Duodenal mucosa (tissue), 2 donors: ENCODE measurements around the gene HOXB2.
A peak's percentile ranks its signal among the peaks of the same experiment; 100 is the strongest.

Source experiments
- H3K27ac ChIP-seq: one replicate; pipeline ENCODE4 v1.7.0; 2013; ENCODE audit warnings: low read depth, low read length
- H3K27me3 ChIP-seq, 2 donors: one replicate each; pipeline ENCODE4 v1.7.0; 2013; ENCODE audit warnings: low read length in 2 of 2, control low read depth in 1 of 2; ENCODE audit not compliant: insufficient read depth in 2 of 2, control insufficient read depth in 1 of 2
- H3K36me3 ChIP-seq, 2 donors: one replicate each; pipeline ENCODE4 v1.7.0; 2013; ENCODE audit warnings: low read length in 2 of 2, control low read depth in 1 of 2; ENCODE audit not compliant: insufficient read depth in 2 of 2, control insufficient read depth in 1 of 2
- H3K4me1 ChIP-seq, 2 donors: one replicate each; pipeline ENCODE4 v1.7.0; 2013; ENCODE audit warnings: low read length in 2 of 2, control low read depth in 1 of 2; ENCODE audit not compliant: insufficient read depth in 2 of 2, control insufficient read depth in 1 of 2
- H3K4me3 ChIP-seq, 2 donors: one replicate each; pipeline ENCODE4 v1.7.0; 2013; ENCODE audit warnings: low read length in 2 of 2, low read depth in 1 of 2
- H3K9ac ChIP-seq, 2 donors: one replicate each; pipeline ENCODE4 v1.7.0; 2013; ENCODE audit warnings: low read length in 2 of 2, low read depth in 1 of 2
- H3K9me3 ChIP-seq, 2 donors: one replicate each; pipeline ENCODE4 v1.7.0; 2013; ENCODE audit warnings: low read length in 2 of 2, control low read depth in 1 of 2; ENCODE audit not compliant: control insufficient read depth in 1 of 2

HOXB2 gene

DNA sequence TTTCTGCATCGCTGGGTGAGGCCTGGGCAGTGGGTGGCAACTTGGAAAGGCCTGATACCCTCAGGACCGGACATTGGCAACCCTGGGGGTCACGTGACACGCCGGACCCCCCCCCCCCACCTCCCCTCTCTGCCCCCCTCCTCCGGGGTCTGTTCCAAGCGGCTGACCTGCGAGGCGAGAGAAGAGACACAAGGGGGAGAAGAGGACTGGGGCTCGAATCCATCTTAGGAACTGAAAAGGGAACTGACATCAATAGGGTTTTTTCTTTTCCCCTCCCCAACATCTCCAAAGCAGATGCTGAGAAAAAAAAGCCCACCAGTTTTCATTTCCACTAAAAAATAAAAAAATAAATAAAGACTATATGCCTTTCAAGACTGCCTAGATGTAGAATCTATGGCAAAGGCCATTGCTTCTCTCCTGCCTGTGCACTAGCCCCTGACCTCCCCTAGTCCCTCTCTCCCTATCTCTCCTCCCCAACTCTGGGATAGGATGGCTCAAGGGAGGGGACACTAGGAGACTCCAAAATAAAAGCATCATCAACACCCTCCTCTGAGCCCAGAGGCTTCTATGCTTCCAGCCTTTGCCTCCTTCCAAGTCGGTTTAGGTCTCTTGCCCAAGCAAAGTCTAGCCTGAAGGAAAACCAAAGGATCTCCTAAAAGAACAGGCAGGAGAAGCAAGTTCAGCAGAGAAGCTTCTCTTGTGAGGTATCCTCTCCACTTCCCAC, 7.7 kb upstream of the HOXB2 start:
- Histone ChIP-seq H3K36me3 (no peaks in the 10 kb centered on the region), H3K4me3 (peak overlapping the region in 1 of 2 donors; percentile 43), H3K9me3 (no peaks in the 10 kb centered on the region), H3K9ac (no peak overlapping the region), H3K27me3 (peaks cover 37 to 63% of the 10 kb centered on the region in 2 donors), H3K4me1 (peaks cover 12 to 13% of the 10 kb centered on the region in 2 donors), H3K27ac (peak overlapping the region; percentile 55)

GRCh38 chr17:48551596-48552465, 6.9 kb upstream of the HOXB2 start:
- Histone ChIP-seq H3K4me3 (no peak overlapping the region), H3K27ac (peak overlapping the region; percentile 55), H3K9ac (no peak overlapping the region), H3K27me3 (peaks cover 30 to 57% of the 10 kb centered on the region in 2 donors), H3K36me3 (no peaks in the 10 kb centered on the region), H3K4me1 (peaks cover 4 to 7% of the 10 kb centered on the region in 2 donors), H3K9me3 (no peaks in the 10 kb centered on the region)

DNA sequence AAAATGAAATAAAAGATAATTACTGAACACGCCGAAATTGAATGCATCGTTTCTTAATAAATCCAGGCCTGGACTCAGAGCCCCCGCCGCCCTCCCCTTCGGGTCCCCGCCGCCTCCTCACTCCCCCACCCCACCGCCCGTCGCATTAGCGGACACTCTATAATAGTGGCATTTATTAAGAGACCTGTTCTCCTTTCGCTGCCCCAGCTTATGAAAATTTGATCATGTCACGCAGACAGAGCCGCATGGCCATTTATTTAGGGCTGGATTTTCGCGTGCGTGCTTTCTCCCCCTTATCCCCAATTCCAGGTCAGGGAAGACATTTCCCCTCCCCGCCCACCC, 6.3 kb upstream of the HOXB2 start:
- H3K27me3 ChIP-seq = peaks cover 32 to 61% of the 10 kb centered on the region in 2 donors
- H3K4me3 ChIP-seq = no peak overlapping the region
- peaks cover 4 to 6% of the 10 kb centered on the region in 2 donors for H3K4me1 ChIP-seq
- no peaks in the 10 kb centered on the region for H3K36me3 ChIP-seq
- no peaks in the 10 kb centered on the region for H3K9me3 ChIP-seq
- H3K27ac ChIP-seq = no peak overlapping the region
- H3K9ac ChIP-seq = no peak overlapping the region

GRCh38 chr17:48550502-48551213, 5.7 kb upstream of the HOXB2 start:
- Histone ChIP-seq H3K36me3 (no peaks in the 10 kb centered on the region), H3K9ac (no peak overlapping the region), H3K4me1 (peaks cover 0 to 6% of the 10 kb centered on the region in 2 donors), H3K27me3 (peaks cover 30 to 61% of the 10 kb centered on the region in 2 donors), H3K27ac (peak overlapping the region; percentile 67), H3K9me3 (no peaks in the 10 kb centered on the region), H3K4me3 (no peak overlapping the region)

GRCh38 chr17:48549914-48550501, 5.1 kb upstream of the HOXB2 start:
- Histone ChIP-seq H3K27ac (peak overlapping the region; percentile 67), H3K9me3 (no peaks in the 10 kb centered on the region), H3K9ac (no peak overlapping the region), H3K36me3 (no peaks in the 10 kb centered on the region), H3K4me3 (no peak overlapping the region), H3K27me3 (peaks cover 34 to 67% of the 10 kb centered on the region in 2 donors), H3K4me1 (peaks cover 0 to 6% of the 10 kb centered on the region in 2 donors)

DNA sequence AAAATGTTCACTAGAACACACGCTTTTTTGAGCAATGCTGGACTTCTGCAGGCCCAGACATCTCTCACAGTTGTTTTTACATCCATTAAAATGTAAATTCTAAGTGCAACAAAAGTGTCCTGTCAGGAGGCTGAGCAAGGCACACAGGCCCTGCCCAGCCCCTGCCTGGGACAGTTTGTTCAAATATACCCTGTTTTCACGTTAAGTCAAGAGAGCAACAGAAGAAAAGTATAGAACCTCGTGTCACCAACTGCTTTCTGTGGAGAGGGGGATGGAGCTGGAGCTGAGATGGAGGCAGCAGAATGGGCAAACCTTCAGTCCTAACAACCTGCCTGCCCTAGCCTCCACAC, 4.3 kb upstream of the HOXB2 start:
- Histone ChIP-seq H3K27me3 (peaks cover 31 to 65% of the 10 kb centered on the region in 2 donors), H3K4me1 (peaks cover 0 to 6% of the 10 kb centered on the region in 2 donors)

DNA sequence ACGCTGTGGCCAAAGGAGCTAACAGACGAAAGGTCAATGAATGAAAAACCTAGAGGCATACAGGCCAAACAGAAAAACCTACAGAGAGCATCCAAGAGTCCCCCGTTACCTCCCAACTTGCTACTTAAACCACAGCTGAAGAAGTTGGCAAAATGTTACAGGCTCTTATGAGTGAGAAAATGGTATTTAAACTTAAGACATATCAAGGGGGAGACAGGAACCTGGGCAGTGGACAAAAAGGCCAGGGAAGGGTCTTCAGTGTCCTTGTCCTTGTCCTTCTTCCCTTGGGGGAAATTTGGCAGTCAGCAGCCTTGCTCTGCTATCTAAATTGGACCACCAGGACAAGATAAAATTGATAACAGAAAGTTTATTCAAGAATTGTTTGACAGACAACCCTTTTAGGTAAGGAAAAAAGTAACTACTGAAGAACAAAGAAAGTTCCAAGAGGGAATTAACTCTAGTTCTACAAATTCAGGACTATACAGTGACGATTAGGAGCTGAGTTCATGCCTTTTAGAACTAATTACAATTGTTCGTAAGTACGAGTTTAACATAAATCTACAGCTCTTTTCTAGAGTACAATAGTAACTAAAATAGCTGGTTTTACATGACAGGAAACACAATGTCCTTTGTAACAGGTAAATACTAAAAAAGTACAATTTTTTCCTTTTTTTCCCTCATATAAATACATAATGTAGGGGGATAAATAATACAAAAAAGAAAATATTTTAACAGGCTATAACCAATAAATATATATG, 3.8 kb upstream of the HOXB2 start:
- Histone ChIP-seq H3K4me1 (peaks cover 0 to 6% of the 10 kb centered on the region in 2 donors), H3K9ac (peak overlapping the region in 1 of 2 donors; percentile 38), H3K9me3 (no peaks in the 10 kb centered on the region), H3K36me3 (no peaks in the 10 kb centered on the region), H3K4me3 (no peak overlapping the region), H3K27me3 (peaks cover 29 to 67% of the 10 kb centered on the region in 2 donors), H3K27ac (peak overlapping the region; percentile 54)

More for the DNA sequence above, 4.3 kb upstream of the HOXB2 start:
- H3K9me3 ChIP-seq = no peaks in the 10 kb centered on the region
- no peak overlapping the region for H3K9ac ChIP-seq
- H3K27ac ChIP-seq = no peak overlapping the region
- H3K36me3 ChIP-seq = no peaks in the 10 kb centered on the region
- H3K4me3 ChIP-seq = no peak overlapping the region

DNA sequence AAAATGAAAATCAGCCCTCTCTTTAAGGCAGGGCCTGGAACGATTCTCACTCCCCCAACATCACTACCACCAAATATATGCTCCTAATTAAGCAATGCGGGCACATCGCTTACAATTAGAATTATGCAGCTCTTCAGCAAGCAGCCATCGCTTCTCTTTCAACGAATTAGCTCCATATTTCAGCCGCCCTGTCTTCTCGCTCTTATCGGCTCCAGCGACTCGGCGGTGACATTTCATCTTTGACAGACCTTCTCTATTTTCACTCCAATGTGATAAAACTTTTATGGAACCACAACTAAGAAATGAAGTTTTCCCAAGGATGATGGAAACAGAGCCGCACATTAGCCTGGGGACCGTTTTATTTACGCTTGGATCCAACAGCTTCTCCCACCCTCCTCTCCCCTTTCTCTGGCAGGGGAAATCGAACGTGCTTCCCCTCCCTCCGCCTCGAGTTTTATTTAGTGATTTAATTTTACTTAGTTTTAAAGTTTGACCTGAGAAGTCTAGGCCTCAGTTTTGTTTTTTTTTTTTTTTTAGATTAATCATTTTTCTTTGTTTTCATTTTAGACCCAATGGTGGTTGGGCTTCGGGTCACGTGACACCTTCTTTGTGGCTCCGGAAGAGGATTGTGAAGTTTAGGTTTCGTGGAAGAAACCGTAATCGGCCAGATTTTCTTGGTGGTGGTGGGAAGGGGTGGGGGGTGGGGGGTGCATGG, 3.1 kb upstream of the HOXB2 start:
- H3K9ac ChIP-seq = peak overlapping the region in 1 of 2 donors; percentile 18
- peak overlapping the region; percentile 54 for H3K27ac ChIP-seq
- no peaks in the 10 kb centered on the region for H3K9me3 ChIP-seq
- H3K4me3 ChIP-seq = peak overlapping the region; percentile 1 to 23
- H3K27me3 ChIP-seq = peaks cover 32 to 63% of the 10 kb centered on the region in 2 donors
- peaks cover 0 to 6% of the 10 kb centered on the region in 2 donors for H3K4me1 ChIP-seq
- H3K36me3 ChIP-seq = no peaks in the 10 kb centered on the region
